GM12878 (cell line): ENCODE measurements around the gene MOAP1. TPM values are rescaled to one million over a fixed set of nuclear protein-coding genes. Genes with fewer than 3 reads are reported as not detected.
A peak's percentile ranks its signal among the peaks of the same experiment; 100 is the strongest.

Experiments used
- CBFB ChIP-seq: IDR thresholded peaks from 2 replicates; pipeline ENCODE4 v1.6.1; 2016; ENCODE audit warnings: antibody characterized with exemption, low read depth
- CBX5 ChIP-seq: sonication (generic); IDR thresholded peaks from 2 replicates; pipeline ENCODE4 v1.6.1; 2016; ENCODE audit warnings: low read depth, moderate library complexity, mild to moderate bottlenecking, inconsistent platforms
- CEBPB ChIP-seq, 2 experiments: fragments of 150-350 bp in 1 of 2; IDR thresholded peaks; 2 replicates each; pipeline ENCODE4 v1.6.1; 2012 to 2014; ENCODE audit warnings: low read depth in 2 of 2, low read length in 2 of 2, borderline replicate concordance in 1 of 2, inconsistent platforms in 1 of 2
- CHD1 ChIP-seq: IDR thresholded peaks from 2 replicates; pipeline ENCODE4 v1.6.1; 2012; ENCODE audit warnings: low read depth, low read length, improper control_type of control experiment
- DPF2 ChIP-seq: fragments of 450-650 bp; IDR thresholded peaks from 2 replicates; pipeline ENCODE4 v1.6.1; 2017; ENCODE audit warnings: mild to moderate bottlenecking
- EZH2 ChIP-seq: IDR thresholded peaks from 2 replicates; pipeline ENCODE4 v1.6.1; 2012; ENCODE audit warnings: low read depth, mild to moderate bottlenecking, control low read depth, inconsistent platforms, low read length, borderline replicate concordance; ENCODE audit not compliant: control insufficient read depth
- HDAC6 ChIP-seq: fragments of 200-600 bp; sonication (generic); IDR thresholded peaks from one replicate; pipeline ENCODE4 v1.8.0; 2017; ENCODE audit warnings: antibody characterized with exemption; ENCODE audit not compliant: unreplicated experiment
- IRF3 ChIP-seq: fragments of 450-650 bp; IDR thresholded peaks from 2 replicates; pipeline ENCODE4 v1.6.1; 2014; ENCODE audit warnings: mild to moderate bottlenecking
- IRF4 ChIP-seq: IDR thresholded peaks from 2 replicates; pipeline ENCODE4 v1.6.1; 2011; ENCODE audit warnings: low read depth, low read length
- MTA3 ChIP-seq: IDR thresholded peaks from 2 replicates; pipeline ENCODE4 v1.6.1; 2012; ENCODE audit warnings: low read length, inconsistent platforms, borderline replicate concordance
- NFYA ChIP-seq: IDR thresholded peaks from 2 replicates; pipeline ENCODE4 v1.6.1; 2011; ENCODE audit warnings: low read depth, mild to moderate bottlenecking, low read length, improper control_type of control experiment, borderline replicate concordance
- RUNX3 ChIP-seq: IDR thresholded peaks from 2 replicates; pipeline ENCODE4 v1.6.1; 2012; ENCODE audit warnings: low read length, inconsistent platforms
- SIX5 ChIP-seq: IDR thresholded peaks from 2 replicates; pipeline ENCODE4 v1.6.1; 2011; ENCODE audit warnings: mild to moderate bottlenecking, low read depth, low read length, moderate library complexity; ENCODE audit not compliant: severe bottlenecking
- SMC3 ChIP-seq: IDR thresholded peaks from 2 replicates; pipeline ENCODE4 v1.6.1; 2011; ENCODE audit warnings: low read length, improper control_type of control experiment, borderline replicate concordance
- SREBF1 ChIP-seq: IDR thresholded peaks from 2 replicates; pipeline ENCODE4 v1.6.1; 2012; ENCODE audit warnings: mild to moderate bottlenecking, low read length
- SREBF2 ChIP-seq: IDR thresholded peaks from 2 replicates; pipeline ENCODE4 v1.6.1; 2012; ENCODE audit warnings: mild to moderate bottlenecking, low read length
- STAT3 ChIP-seq: IDR thresholded peaks from 2 replicates; pipeline ENCODE4 v1.6.1; 2011; ENCODE audit warnings: low read depth, low read length, improper control_type of control experiment
- TBL1XR1 ChIP-seq: IDR thresholded peaks from 2 replicates; pipeline ENCODE4 v1.6.1; 2012; ENCODE audit warnings: low read depth, low read length, improper control_type of control experiment
- TCF12 ChIP-seq: IDR thresholded peaks from 2 replicates; pipeline ENCODE4 v1.6.1; 2011; ENCODE audit warnings: low read depth, mild to moderate bottlenecking, low read length
- TCF7 ChIP-seq: IDR thresholded peaks from 2 replicates; pipeline ENCODE4 v1.6.1; 2014; ENCODE audit warnings: antibody characterized with exemption, borderline replicate concordance
- WRNIP1 ChIP-seq: IDR thresholded peaks from 2 replicates; pipeline ENCODE4 v1.6.1; 2011; ENCODE audit warnings: low read depth, low read length, improper control_type of control experiment, borderline replicate concordance
- ZBED1 ChIP-seq: IDR thresholded peaks from 2 replicates; pipeline ENCODE4 v1.6.1; 2016; ENCODE audit warnings: borderline replicate concordance
- ZBTB33 ChIP-seq: fragments of 450-650 bp; IDR thresholded peaks from 2 replicates; pipeline ENCODE4 v1.6.1; 2017; ENCODE audit warnings: mild to moderate bottlenecking
- ZNF207 ChIP-seq: fragments of 450-650 bp; IDR thresholded peaks from 2 replicates; pipeline ENCODE4 v1.6.1; 2014; ENCODE audit warnings: antibody characterized with exemption, mild to moderate bottlenecking, borderline replicate concordance
- ZNF274 ChIP-seq: IDR thresholded peaks from one replicate; pipeline ENCODE4 v1.8.0; 2011; ENCODE audit not compliant: insufficient read length, insufficient read depth
- polyA plus RNA-seq, 11 experiments: library from polyadenylated mRNA; depleted of rRNA in 4 of 11; unstranded in 6 of 11; stranded (reverse) in 5 of 11; fragments of >200 nt; fragmentation: Nextera tagmentation in 4 of 11; fragmentation: Illumina TruSeq in 1 of 11; extraction: Ambion mirVana in 4 of 11; extraction: Trizol in 1 of 11; gene quantifications; 1 replicate in 1 of 11; 2 replicates in 10 of 11; pipeline versions ENCODE4 v1.2.1 to v1.2.3, GENCODE V29; 2011 to 2016; ENCODE audit warnings: inconsistent platforms in 2 of 11, missing spikeins in 2 of 11, low read depth in 1 of 11
- total RNA-seq, 4 experiments: library from RNA; depleted of rRNA in 3 of 4; stranded (reverse); fragments of >200 nt in 3 of 4; fragmentation: Illumina TruSeq in 1 of 4; extraction: Trizol in 1 of 4; gene quantifications; 2 replicates each; pipeline versions ENCODE4 v1.2.1 to v1.2.3, GENCODE V29; 2013 to 2021
- TF ChIP-seq, protein P1 (sequence below): fragments of 450-650 bp; IDR thresholded peaks from 2 replicates; pipeline ENCODE4 v1.6.1; 2017; ENCODE audit warnings: mild to moderate bottlenecking, low read depth, inconsistent platforms; ENCODE audit not compliant: poor library complexity, severe bottlenecking
- TF ChIP-seq, protein P2 (sequence below): fragments of 450-650 bp; IDR thresholded peaks from 2 replicates; pipeline ENCODE4 v1.6.1; 2016; ENCODE audit warnings: mild to moderate bottlenecking

MOAP1 gene
- total and polyA plus RNA-seq, 10 of the 15 experiments (the other 5 are each of a cell fraction or from before 2014, with no cell fraction given) = 3.1 to 51.9 (median 11.4) TPM

DNA sequence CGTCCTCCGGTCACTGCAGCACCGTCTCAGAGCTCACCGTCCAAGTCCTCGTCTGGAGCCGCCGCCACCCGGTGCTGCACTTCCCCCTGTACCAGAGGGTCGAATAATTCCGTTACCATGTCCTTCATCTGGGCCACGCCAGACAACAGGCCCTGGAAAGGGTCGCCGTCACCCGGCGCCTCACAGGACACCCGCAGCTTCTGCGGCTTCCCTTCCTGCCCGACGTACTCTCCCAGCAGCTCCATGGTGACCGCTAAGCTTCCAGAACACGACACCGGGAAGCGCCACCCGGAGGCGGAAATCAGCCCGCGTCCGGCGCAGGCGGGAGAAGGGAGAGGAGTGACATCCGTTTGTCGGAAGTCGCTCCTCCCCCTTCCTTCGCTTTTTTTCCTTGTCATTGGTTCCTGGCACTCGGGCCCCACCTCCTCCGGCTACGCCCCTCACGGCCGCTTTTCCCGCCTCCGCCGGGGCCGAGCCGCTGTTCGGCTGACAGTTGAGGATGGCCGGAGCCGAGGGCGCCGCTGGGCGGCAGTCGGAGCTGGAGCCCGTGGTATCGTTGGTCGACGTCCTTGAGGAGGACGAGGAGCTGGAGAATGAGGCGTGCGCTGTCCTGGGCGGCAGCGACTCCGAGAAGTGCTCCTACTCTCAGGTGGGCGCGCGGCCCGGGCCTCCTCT is 22.2 kb upstream of the MOAP1 start, which contains the start of the genes GON7 and UBR7 (continued):
- TF ChIP-seq, protein P1, sequence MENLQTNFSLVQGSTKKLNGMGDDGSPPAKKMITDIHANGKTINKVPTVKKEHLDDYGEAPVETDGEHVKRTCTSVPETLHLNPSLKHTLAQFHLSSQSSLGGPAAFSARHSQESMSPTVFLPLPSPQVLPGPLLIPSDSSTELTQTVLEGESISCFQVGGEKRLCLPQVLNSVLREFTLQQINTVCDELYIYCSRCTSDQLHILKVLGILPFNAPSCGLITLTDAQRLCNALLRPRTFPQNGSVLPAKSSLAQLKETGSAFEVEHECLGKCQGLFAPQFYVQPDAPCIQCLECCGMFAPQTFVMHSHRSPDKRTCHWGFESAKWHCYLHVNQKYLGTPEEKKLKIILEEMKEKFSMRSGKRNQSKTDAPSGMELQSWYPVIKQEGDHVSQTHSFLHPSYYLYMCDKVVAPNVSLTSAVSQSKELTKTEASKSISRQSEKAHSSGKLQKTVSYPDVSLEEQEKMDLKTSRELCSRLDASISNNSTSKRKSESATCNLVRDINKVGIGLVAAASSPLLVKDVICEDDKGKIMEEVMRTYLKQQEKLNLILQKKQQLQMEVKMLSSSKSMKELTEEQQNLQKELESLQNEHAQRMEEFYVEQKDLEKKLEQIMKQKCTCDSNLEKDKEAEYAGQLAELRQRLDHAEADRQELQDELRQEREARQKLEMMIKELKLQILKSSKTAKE = no peak
- TF ChIP-seq EZH2 = no peak
- no peak for TF ChIP-seq TCF7
- TF ChIP-seq IRF3 = no peak
- no peak for TF ChIP-seq SMC3
- no peak for TF ChIP-seq HDAC6
- TF ChIP-seq ZNF207 = no peak
- TF ChIP-seq STAT3 = no peak
- no peak for TF ChIP-seq NFYA
- no peak for TF ChIP-seq SREBF2
- TF ChIP-seq DPF2 = peak; percentile 51; the same call in 1 of the 2 replicates
- 0 out of 2 replicates have a peak, but pooled peaks have one; percentile 28 for TF ChIP-seq TCF12
- no peak for TF ChIP-seq CBX5
- TF ChIP-seq, protein P2, sequence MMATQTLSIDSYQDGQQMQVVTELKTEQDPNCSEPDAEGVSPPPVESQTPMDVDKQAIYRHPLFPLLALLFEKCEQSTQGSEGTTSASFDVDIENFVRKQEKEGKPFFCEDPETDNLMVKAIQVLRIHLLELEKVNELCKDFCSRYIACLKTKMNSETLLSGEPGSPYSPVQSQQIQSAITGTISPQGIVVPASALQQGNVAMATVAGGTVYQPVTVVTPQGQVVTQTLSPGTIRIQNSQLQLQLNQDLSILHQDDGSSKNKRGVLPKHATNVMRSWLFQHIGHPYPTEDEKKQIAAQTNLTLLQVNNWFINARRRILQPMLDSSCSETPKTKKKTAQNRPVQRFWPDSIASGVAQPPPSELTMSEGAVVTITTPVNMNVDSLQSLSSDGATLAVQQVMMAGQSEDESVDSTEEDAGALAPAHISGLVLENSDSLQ = peak; percentile 94
- no peak for TF ChIP-seq CHD1
- TF ChIP-seq IRF4 = no peak
- TF ChIP-seq RUNX3 = peak; percentile 56
- no peak for TF ChIP-seq SIX5
- TF ChIP-seq SREBF1 = no peak
- TF ChIP-seq ZBTB33 = no peak
- TF ChIP-seq CEBPB (IDR thresholded peaks at IDR 0.05; ENCODE audit: borderline replicate concordance in 1 of 2, low read depth in 2 of 2, low read length in 2 of 2) = no peak
- TF ChIP-seq WRNIP1 = no peak
- no peak for TF ChIP-seq MTA3
- TF ChIP-seq CBFB = peak; percentile 83
- no peak for TF ChIP-seq ZNF274
- no peak for TF ChIP-seq ZBED1
- no peak for TF ChIP-seq TBL1XR1
